GM23338 (cell line): ENCODE results near the gene OR2AP1. TPM values are rescaled to one million over a fixed set of nuclear protein-coding genes. Genes with fewer than 3 reads are reported as not detected.

Experiments used
- ATAC-seq: fragments of 200-7000 bp; cut with Tn5 transposase; 3 replicates; pipeline ENCODE4 v1.9.1; 2020
- DNase-seq: peaks from one replicate; pipeline ENCODE4 v3.0.0-alpha.2; 2015; ENCODE audit warnings: low spot score
- H2AFZ ChIP-seq: fragments of 200-600 bp; sonication (generic); 2 replicates; pipeline ENCODE4 v1.8.0; 2016; ENCODE audit warnings: antibody characterized with exemption, mild to moderate bottlenecking, moderate library complexity
- H3F3A ChIP-seq: fragments of 200-600 bp; sonication (generic); replicated peaks from 2 replicates; pipeline ENCODE4 v1.8.0; 2017; ENCODE audit warnings: antibody characterized with exemption, mixed run types, low read depth
- H3K27ac ChIP-seq: fragments of 200-600 bp; sonication (generic); 2 replicates; pipeline ENCODE4 v1.6.1; 2016; ENCODE audit warnings: low read depth
- H3K27me3 ChIP-seq: fragments of 200-600 bp; sonication (generic); 2 replicates; pipeline ENCODE4 v1.8.0; 2016; ENCODE audit warnings: mild to moderate bottlenecking, mixed run types, moderate library complexity; ENCODE audit not compliant: insufficient read depth
- H3K36me3 ChIP-seq: fragments of 200-600 bp; sonication (generic); 2 replicates; pipeline ENCODE4 v1.8.0; 2016; ENCODE audit warnings: mild to moderate bottlenecking; ENCODE audit not compliant: insufficient read depth
- H3K4me1 ChIP-seq: fragments of 200-600 bp; sonication (generic); 2 replicates; pipeline ENCODE4 v1.8.0; 2016; ENCODE audit warnings: mild to moderate bottlenecking, moderate library complexity; ENCODE audit not compliant: insufficient read depth
- H3K4me2 ChIP-seq: fragments of 200-600 bp; sonication (generic); 2 replicates; pipeline ENCODE4 v1.7.1; 2017; ENCODE audit warnings: mixed run types
- H3K4me3 ChIP-seq: fragments of 200-600 bp; sonication (generic); 2 replicates; pipeline ENCODE4 v1.6.1; 2016; ENCODE audit warnings: mixed run types
- H3K79me2 ChIP-seq: fragments of 200-600 bp; sonication (generic); replicated peaks from 2 replicates; pipeline ENCODE4 v1.8.0; 2017; ENCODE audit warnings: mild to moderate bottlenecking; ENCODE audit not compliant: insufficient read depth
- H3K9me2 ChIP-seq: fragments of 200-600 bp; sonication (generic); 2 replicates; pipeline ENCODE4 v1.8.0; 2017; ENCODE audit not compliant: insufficient read depth
- H4K20me1 ChIP-seq: fragments of 200-600 bp; sonication (generic); replicated peaks from 2 replicates; pipeline ENCODE4 v1.8.0; 2017; ENCODE audit warnings: mild to moderate bottlenecking; ENCODE audit not compliant: insufficient read depth
- H3K27ac Mint-ChIP-seq: 2 replicates; pipeline ENCODE4 v1.8.0; 2020; ENCODE audit warnings: inconsistent platforms, mild to moderate bottlenecking, moderate library complexity, mixed read lengths
- H3K27me3 Mint-ChIP-seq: 3 replicates; pipeline ENCODE4 v1.8.0; 2022; ENCODE audit warnings: low read depth, mild to moderate bottlenecking, moderate library complexity, mixed read lengths, inconsistent platforms; ENCODE audit not compliant: insufficient read depth, poor library complexity
- H3K36me3 Mint-ChIP-seq: 3 replicates; pipeline ENCODE4 v1.8.0; 2021; ENCODE audit warnings: low read depth, mild to moderate bottlenecking, inconsistent platforms, moderate library complexity, mixed read lengths
- H3K4me1 Mint-ChIP-seq: 3 replicates; pipeline ENCODE4 v1.8.0; 2020; ENCODE audit warnings: mild to moderate bottlenecking, inconsistent platforms, mixed read lengths
- H3K4me3 Mint-ChIP-seq: 3 replicates; pipeline ENCODE4 v1.8.0; 2021; ENCODE audit warnings: moderate library complexity, mild to moderate bottlenecking, inconsistent platforms, mixed read lengths
- H3K9me3 Mint-ChIP-seq: 3 replicates; pipeline ENCODE4 v1.8.0; 2020; ENCODE audit warnings: moderate library complexity, mild to moderate bottlenecking, inconsistent platforms, mixed read lengths
- CREB1 ChIP-seq: fragments of 250-450 bp; sonication (Bioruptor Pico); IDR thresholded peaks from 2 replicates; pipeline ENCODE4 v1.5.0; 2020; ENCODE audit warnings: low read depth, mild to moderate bottlenecking, moderate library complexity
- CTCF ChIP-seq, 2 experiments: fragments of 200-600 bp in 1 of 2; sonication (generic) in 1 of 2; conservative IDR thresholded peaks; 2 replicates each; pipeline versions ENCODE4 v1.5.1 to v1.6.1; 2016 to 2017; ENCODE audit warnings: antibody characterized with exemption in 2 of 2, low read depth in 2 of 2, mild to moderate bottlenecking in 2 of 2, moderate library complexity in 1 of 2
- ETS1 ChIP-seq: IDR thresholded peaks from 2 replicates; pipeline ENCODE4 v1.6.1; 2016; ENCODE audit warnings: antibody characterized with exemption
- EZH2 ChIP-seq: fragments of 200-600 bp; sonication (generic); IDR thresholded peaks from one replicate; pipeline ENCODE4 v1.8.0; 2017; ENCODE audit warnings: antibody characterized with exemption, mild to moderate bottlenecking, low read depth; ENCODE audit not compliant: unreplicated experiment
- EZH2phosphoT487 ChIP-seq: fragments of 200-600 bp; sonication (generic); IDR thresholded peaks from one replicate; pipeline ENCODE4 v1.8.1; 2018; ENCODE audit warnings: antibody characterized with exemption; ENCODE audit not compliant: unreplicated experiment
- JUNB ChIP-seq: IDR thresholded peaks from one replicate; pipeline ENCODE4 v1.6.1; 2016; ENCODE audit warnings: antibody characterized with exemption; ENCODE audit not compliant: unreplicated experiment
- NANOG ChIP-seq: IDR thresholded peaks from 2 replicates; pipeline ENCODE4 v1.6.1; 2016; ENCODE audit warnings: antibody characterized with exemption, borderline replicate concordance
- POLR2AphosphoS5 ChIP-seq: IDR thresholded peaks from 2 replicates; pipeline ENCODE4 v1.6.1; 2016; ENCODE audit warnings: antibody characterized with exemption, low read depth
- REST ChIP-seq: IDR thresholded peaks from one replicate; pipeline ENCODE4 v1.6.1; 2018; ENCODE audit warnings: antibody characterized with exemption; ENCODE audit not compliant: unreplicated experiment
- STAT1 ChIP-seq: IDR thresholded peaks from one replicate; pipeline ENCODE4 v1.6.1; 2016; ENCODE audit warnings: antibody characterized with exemption; ENCODE audit not compliant: unreplicated experiment
- ZNF114 ChIP-seq: fragments of 250-450 bp; sonication (Bioruptor Pico); IDR thresholded peaks from 2 replicates; pipeline ENCODE4 v1.5.0; 2020; ENCODE audit warnings: mild to moderate bottlenecking, moderate library complexity
- ZNF331 ChIP-seq: fragments of 250-450 bp; sonication (Bioruptor Pico); IDR thresholded peaks from 2 replicates; pipeline ENCODE4 v1.5.0; 2020; ENCODE audit warnings: low read depth, mild to moderate bottlenecking, moderate library complexity
- polyA plus RNA-seq: library from polyadenylated mRNA; unstranded; fragments of >200 nt; fragmentation: Nextera tagmentation; extraction: Ambion mirVana; gene quantifications from 2 replicates; pipeline ENCODE4 v1.2.1, GENCODE V29; 2016
- total RNA-seq: library from RNA; depleted of rRNA; stranded (reverse); fragments of >200 nt; shearing (Covaris generic); gene quantifications from 2 replicates; pipeline ENCODE4 v1.2.3, GENCODE V29; 2014

Gene OR2AP1
- total and polyA plus RNA-seq, 2 experiments from 2014 or later = not detected

DNA sequence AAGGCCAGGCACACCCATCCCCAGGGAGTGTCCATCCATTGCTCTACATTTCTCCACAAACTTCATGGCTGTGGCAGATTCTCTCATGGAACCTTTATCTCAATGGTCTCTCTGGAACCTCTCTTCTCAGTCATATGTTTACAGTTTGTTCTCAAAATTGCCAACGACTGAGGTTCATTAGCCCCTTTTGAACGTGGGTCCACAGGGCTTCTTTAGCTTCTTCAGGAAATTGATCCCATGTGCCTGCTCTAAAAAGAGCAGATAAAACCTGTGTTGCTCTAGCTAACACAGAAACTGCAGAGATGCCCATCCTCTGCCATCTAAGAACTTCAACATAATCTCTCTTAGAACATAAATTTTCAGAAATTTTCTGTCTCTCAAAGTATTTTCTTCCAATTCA lies 23.0 kb upstream of the OR2AP1 start, which contains the start of gene OR6C4 (continued):
- no peak for TF ChIP-seq ETS1
- TF ChIP-seq ZNF331 (CRISPR knock-in tag) = no peak
- no peak for TF ChIP-seq EZH2
- no peak for TF ChIP-seq CREB1 (CRISPR knock-in tag)
- TF ChIP-seq REST = no peak
- TF ChIP-seq NANOG = no peak
- no peak for TF ChIP-seq ZNF114 (CRISPR knock-in tag)
- TF ChIP-seq JUNB = no peak
- no peak for TF ChIP-seq POLR2AphosphoS5

DNA sequence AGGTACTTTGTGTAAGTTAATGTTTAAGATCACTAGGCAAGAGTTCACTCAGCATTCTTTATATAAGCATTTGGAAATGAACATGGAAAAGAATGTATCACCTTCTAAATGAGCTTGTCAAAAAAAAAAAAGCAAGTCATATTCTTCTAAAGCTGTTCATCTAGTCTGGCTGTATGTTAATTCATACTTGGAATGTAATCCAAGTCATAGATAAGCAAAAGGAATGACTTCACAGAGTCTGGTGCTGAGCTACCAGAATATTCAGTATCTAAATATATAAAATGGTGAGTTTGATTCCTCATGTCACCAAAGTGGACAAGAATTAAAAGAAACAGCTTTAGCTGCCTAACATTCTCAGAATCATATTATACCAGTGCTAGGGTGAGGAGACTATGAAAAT lies 18.0 kb upstream of the OR2AP1 start:
- ATAC-seq = no peak
- peaks cover 28% of the 10 kb centered on the region for H3K9me3 Mint-ChIP-seq
- no peak overlapping the region for H3K4me2 ChIP-seq
- no peak for TF ChIP-seq ETS1
- TF ChIP-seq POLR2AphosphoS5 = no peak
- no peak for TF ChIP-seq CREB1 (CRISPR knock-in tag)
- TF ChIP-seq EZH2phosphoT487 = no peak
- TF ChIP-seq REST = no peak
- no peak for TF ChIP-seq JUNB
- TF ChIP-seq ZNF331 (CRISPR knock-in tag) = no peak
- TF ChIP-seq STAT1 = no peak
- no peak for TF ChIP-seq EZH2
- TF ChIP-seq ZNF114 (CRISPR knock-in tag) = no peak
- TF ChIP-seq NANOG = no peak
- no peak for TF ChIP-seq CTCF (conservative IDR thresholded peaks at IDR 0.05; ENCODE audit: low read depth in 2 of 2)

More for the DNA sequence above, 18.0 kb upstream of the OR2AP1 start:
- Histone ChIP-seq H3K27me3 (no peaks in the 10 kb centered on the region), H3F3A (no peaks in the 10 kb centered on the region), H2AFZ (no peak overlapping the region), H3K4me3 (no peak overlapping the region), H3K9me2 (peaks cover 6% of the 10 kb centered on the region), H4K20me1 (no peaks in the 10 kb centered on the region), H3K27ac (no peak overlapping the region), H3K36me3 (0 out of 2 replicates have a peak, but pooled peaks cover 6% of the 10 kb centered on the region), H3K4me1 (no peaks in the 10 kb centered on the region), H3K79me2 (no peaks in the 10 kb centered on the region)
- Mint-ChIP-seq H3K27me3 (no peaks in the 10 kb centered on the region), H3K4me3 (no peak overlapping the region), H3K4me1 (no peaks in the 10 kb centered on the region), H3K27ac (no peak overlapping the region), H3K36me3 (no peaks in the 10 kb centered on the region; the same call in 2 of the 3 replicates)
- no peak for DNase-seq
